BJ (cell line): ENCODE results near the gene PPP1R14D. TPM values are rescaled to one million over a fixed set of nuclear protein-coding genes. Genes with fewer than 3 reads are reported as not detected.

Experiments
- CTCF ChIA-PET: fragments of 350-600 bp; formaldehyde crosslinking; extraction: SDS; loops from one replicate; lab custom pipeline; 2021; ENCODE audit warnings: antibody characterized with exemption, inconsistent platforms; lab: Yijun Ruan, JAX
- POLR2A ChIA-PET: fragments of 300-600 bp; sonication (Branson Sonifier 250); formaldehyde crosslinking; extraction: SDS; loops from one replicate; lab custom pipeline; 2021; ENCODE audit warnings: antibody characterized with exemption; lab: Charles Lee
- DNase-seq: peaks from one replicate; pipeline ENCODE4 v3.0.0-alpha.2; 2011; ENCODE audit warnings: low read depth
- H3K27me3 ChIP-seq: 2 replicates; pipeline ENCODE4 v1.6.0; 2011; ENCODE audit warnings: low read length; ENCODE audit not compliant: control insufficient read depth, insufficient read depth
- H3K36me3 ChIP-seq: 2 replicates; pipeline ENCODE4 v1.5.1; 2011; ENCODE audit warnings: low read length; ENCODE audit not compliant: control insufficient read depth, insufficient read depth
- H3K4me3 ChIP-seq: 2 replicates; pipeline ENCODE4 v1.5.1; 2011; ENCODE audit warnings: low read depth, mild to moderate bottlenecking, control low read depth, low read length
- polyA plus RNA-seq: library from polyadenylated mRNA; depleted of rRNA; stranded (reverse); fragments of >200 nt; gene quantifications from 2 replicates; pipeline ENCODE4 v1.2.3, GENCODE V29; 2011; rRNA removed
- small RNA-seq: library from RNA; depleted of rRNA; stranded (forward); fragments of <200 nt; gene quantifications from one replicate; pipeline ENCODE3, GENCODE V24; 2012; ENCODE audit warnings: low replicate concordance, low read depth; ENCODE audit not compliant: insufficient read length
- TF ChIP-seq, protein P1 (sequence below): IDR thresholded peaks from 2 replicates; pipeline ENCODE4 v1.5.1; 2011; ENCODE audit warnings: low read depth, mild to moderate bottlenecking, control low read depth, inconsistent platforms, low read length, moderate library complexity; ENCODE audit not compliant: insufficient read depth

The PPP1R14D gene
- polyA plus RNA-seq, 1 experiment: not detected

DNA sequence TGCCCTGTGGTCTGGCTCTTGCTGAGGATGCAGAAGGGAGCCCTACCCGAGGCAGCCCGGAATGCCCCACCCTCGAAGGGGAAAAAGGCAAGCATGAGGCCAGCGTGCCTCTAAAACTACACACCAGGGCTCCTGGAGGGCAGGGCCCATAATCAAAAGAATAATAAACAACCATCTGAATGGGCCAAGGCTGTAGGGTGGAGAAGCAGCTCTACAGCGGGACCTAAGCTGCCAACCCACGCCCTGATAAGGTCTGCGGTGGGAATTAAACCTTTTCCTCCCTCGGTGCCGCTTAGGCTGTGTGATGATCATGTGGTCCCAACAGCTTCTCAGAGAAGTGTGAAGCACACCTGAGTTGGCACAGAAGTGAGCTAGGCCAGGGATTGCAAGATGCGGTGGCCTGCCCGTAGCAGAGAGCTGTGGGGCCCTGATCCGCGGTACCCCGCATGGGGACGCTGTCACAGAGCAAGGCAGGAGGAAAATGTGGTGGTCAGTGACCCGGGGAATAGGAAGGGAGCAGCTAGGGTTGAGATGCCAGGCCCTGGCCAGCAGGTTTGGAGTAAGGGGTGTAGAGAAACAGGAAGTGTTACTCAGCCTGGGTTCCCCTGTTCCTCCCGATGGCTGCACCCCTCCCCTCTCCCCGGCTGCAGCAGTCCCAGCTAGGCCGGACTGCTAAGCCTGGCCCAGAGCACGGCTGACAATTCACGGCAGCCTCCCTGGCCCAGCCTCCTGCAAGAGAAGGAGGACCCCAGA is 59.8 kb downstream of the PPP1R14D start:
- POLR2A ChIA-PET: no interaction called here
- Histone ChIP-seq H3K36me3 (peaks cover 12% of the 10 kb centered on the region), H3K27me3 (no peaks in the 10 kb centered on the region), H3K4me3 (no peak overlapping the region)
- CTCF ChIA-PET: interaction anchor here (1.0 kb wide), 2 partner anchors 22 to 89 kb away, joined by 3 to 4 read pairs; no protein-coding TSS in a partner anchor
- TF ChIP-seq, protein P1, sequence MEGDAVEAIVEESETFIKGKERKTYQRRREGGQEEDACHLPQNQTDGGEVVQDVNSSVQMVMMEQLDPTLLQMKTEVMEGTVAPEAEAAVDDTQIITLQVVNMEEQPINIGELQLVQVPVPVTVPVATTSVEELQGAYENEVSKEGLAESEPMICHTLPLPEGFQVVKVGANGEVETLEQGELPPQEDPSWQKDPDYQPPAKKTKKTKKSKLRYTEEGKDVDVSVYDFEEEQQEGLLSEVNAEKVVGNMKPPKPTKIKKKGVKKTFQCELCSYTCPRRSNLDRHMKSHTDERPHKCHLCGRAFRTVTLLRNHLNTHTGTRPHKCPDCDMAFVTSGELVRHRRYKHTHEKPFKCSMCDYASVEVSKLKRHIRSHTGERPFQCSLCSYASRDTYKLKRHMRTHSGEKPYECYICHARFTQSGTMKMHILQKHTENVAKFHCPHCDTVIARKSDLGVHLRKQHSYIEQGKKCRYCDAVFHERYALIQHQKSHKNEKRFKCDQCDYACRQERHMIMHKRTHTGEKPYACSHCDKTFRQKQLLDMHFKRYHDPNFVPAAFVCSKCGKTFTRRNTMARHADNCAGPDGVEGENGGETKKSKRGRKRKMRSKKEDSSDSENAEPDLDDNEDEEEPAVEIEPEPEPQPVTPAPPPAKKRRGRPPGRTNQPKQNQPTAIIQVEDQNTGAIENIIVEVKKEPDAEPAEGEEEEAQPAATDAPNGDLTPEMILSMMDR: no peak
- no peak for DNase-seq

DNA sequence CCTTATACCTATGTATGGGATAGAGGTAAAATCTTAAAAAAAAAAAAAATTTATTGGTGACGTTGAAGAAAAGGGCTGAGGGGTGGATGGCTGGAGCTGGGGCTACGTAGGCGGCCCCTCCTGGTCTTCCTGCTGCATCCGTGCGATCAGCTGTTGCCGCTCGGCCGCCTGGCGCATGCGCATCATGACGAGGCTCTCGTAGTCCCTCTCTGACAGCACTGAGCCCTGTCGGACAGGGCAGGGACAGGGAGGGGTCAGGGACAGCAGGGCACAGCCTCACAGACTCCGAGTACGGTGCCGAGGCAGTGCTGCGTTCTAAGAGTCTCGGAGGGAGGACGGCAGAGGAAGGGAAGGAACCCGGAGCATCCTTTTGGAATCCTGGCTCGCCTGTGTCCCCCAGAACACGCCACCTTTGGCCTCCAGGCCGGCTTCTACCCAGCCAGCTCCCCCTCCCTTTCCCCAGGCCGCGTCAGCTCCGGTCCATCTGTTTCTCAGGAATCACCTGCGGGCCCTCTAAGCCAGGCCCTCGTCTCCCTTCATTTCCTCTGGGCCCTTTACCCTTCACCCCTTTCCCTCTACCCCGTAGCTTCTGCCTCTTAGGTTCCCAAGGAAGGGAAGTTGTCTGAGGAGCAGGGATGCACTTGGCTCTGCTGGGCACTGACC is 60.5 kb downstream of the PPP1R14D start:
- POLR2A ChIA-PET: no interaction called here
- H3K4me3 ChIP-seq: no peak overlapping the region
- CTCF ChIA-PET: interaction anchor here (1.0 kb wide), 2 partner anchors 21 to 90 kb away, joined by 3 to 4 read pairs; no protein-coding TSS in a partner anchor
- TF ChIP-seq, protein P1: no peak
- peaks cover 10% of the 10 kb centered on the region for H3K36me3 ChIP-seq
- H3K27me3 ChIP-seq: no peaks in the 10 kb centered on the region
- no peak for DNase-seq

DNA sequence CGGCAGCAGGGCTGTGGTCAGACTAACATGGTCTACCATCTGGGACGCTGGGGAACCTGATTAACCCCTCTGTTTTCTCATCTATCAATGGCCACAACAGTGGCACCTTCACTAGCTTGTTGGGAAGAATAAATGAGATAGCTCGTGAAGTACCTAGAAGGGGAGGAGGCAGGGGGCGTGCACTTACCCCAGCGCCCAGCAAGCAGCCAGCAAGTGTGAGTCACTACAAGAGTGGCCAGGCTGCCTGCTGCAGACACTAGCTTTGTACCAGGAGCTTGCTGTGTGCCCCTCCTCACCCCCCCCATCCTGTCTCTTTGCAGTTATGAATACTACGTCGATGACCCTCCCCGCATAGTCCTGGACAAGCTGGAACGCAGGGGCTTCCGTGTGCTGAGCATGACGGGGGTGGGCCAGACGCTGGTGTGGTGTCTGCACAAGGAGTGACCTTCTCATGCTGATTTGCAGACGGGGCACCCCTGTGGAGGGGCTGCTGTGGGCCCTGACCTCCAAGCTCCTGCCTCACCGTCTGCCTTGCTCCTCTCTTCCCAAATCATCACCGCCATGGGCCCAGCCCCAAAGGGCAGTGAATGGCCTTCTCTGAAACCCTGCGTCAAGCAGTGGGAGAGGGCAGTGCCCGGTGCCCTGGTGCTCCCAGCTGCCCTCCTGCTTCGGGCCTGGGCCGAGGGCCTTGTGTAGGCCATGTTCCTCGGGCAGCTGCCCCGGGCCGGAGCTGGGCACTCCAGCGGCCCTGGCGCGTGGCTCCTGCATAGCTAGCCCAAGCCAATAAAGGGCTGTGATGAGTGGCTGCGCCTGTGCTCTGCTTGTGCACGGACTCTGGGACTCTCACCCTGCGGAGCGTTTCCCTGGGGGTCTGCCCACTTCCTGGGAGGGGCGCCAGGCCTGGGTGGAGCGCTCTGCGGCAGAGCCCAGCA is 61.3 kb downstream of the PPP1R14D start:
- POLR2A ChIA-PET: no interaction called here
- DNase-seq: no peak

DNA sequence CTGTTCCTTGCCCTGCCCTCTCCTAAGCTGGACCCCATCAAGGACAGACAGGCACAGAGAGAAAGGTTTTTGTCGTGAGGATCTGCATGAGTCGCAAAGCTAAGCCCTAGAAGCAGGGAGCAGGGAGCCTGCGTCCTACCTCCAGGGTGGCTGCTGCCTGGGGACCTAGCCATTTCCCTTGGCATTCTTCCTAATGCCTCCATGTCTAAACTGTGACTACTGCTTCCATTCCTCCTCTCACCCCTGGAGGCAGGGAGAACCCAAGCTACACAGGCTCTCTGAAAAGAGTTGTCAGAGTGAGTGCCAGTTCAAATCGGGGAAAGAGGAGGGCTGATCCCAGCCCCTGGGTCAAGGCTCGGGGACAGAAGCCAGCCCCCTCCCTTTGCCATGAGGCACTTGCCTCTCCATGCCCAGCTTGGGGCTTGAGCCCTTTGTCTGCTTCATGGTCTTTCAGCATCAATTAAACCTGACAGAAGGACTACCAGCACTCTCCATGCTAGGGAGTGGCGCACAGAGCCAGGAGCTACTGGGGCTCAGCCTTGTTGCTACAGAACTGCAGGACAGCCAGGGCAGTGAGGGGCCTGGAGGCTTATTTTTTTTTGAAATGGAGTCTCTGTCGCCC is 62.2 kb downstream of the PPP1R14D start:
- H3K27me3 ChIP-seq: no peaks in the 10 kb centered on the region
- CTCF ChIA-PET: interaction anchor here (0.6 to 1.2 kb wide), 3 partner anchors 91 to 566 kb away, joined by 3 to 6 read pairs (median 4); partner anchors contain the start of gene NUSAP1
- POLR2A ChIA-PET: no interaction called here
- peaks cover 6% of the 10 kb centered on the region; the same call in 1 of the 2 replicates for H3K36me3 ChIP-seq
- TF ChIP-seq, protein P1: no peak
- no peak for DNase-seq
- no peak overlapping the region for H3K4me3 ChIP-seq

More for the DNA sequence above, 61.3 kb downstream of the PPP1R14D start:
- H3K4me3 ChIP-seq: no peak overlapping the region
- CTCF ChIA-PET: interaction anchor here (1.0 kb wide), 1 partner anchor 91 kb away, joined by 3 read pairs; no protein-coding TSS in a partner anchor
- H3K36me3 ChIP-seq: peaks cover 6% of the 10 kb centered on the region; the same call in 1 of the 2 replicates
- H3K27me3 ChIP-seq: no peaks in the 10 kb centered on the region
- TF ChIP-seq, protein P1: no peak

Small RNA genes lying within 50 kb of the gene (small RNA-seq; reads per million reads assigned to genes)
- gene AC025166.1: not detected

Other genes with a start within 250 kb of the PPP1R14D start
- gene KNL1, start 234.5 kb downstream of the PPP1R14D start, polyA plus RNA-seq: 3.9 and 8.5 TPM in 2 replicates
- gene RAD51, start 133.5 kb downstream of the PPP1R14D start, polyA plus RNA-seq: 8.9 TPM in 2 replicates
- gene RMDN3, start 73.5 kb downstream of the PPP1R14D start, polyA plus RNA-seq: 25.1 and 28.3 TPM in 2 replicates
- 2.5 and 3.1 TPM in 2 replicates for gene GCHFR, start 64.6 kb downstream of the PPP1R14D start, polyA plus RNA-seq
- gene C15orf62, start 58.7 kb downstream of the PPP1R14D start, polyA plus RNA-seq: 0.04 TPM in 1 of 2 replicates, not detected in the other
- gene ZFYVE19, start 21.6 kb downstream of the PPP1R14D start, polyA plus RNA-seq: 22.6 and 31.9 TPM in 2 replicates
- 30.8 and 37.1 TPM in 2 replicates for gene DNAJC17, start 21.2 kb downstream of the PPP1R14D start, polyA plus RNA-seq
- 0.22 and 1.1 TPM in 2 replicates for gene SPINT1, start 15.3 kb upstream of the PPP1R14D start, polyA plus RNA-seq
- gene RHOV, start 45.5 kb upstream of the PPP1R14D start, polyA plus RNA-seq: 0.13 and 0.28 TPM in 2 replicates
- 18.2 and 28.4 TPM in 2 replicates for gene VPS18, start 65.7 kb upstream of the PPP1R14D start, polyA plus RNA-seq
- gene DLL4, start 100.6 kb upstream of the PPP1R14D start, polyA plus RNA-seq: 0.32 and 0.47 TPM in 2 replicates
- gene CHAC1, start 124.8 kb upstream of the PPP1R14D start, polyA plus RNA-seq: 107 and 155 TPM in 2 replicates